H1 (cell line): ENCODE measurements around the gene DDX5. TPM values are rescaled to one million over a fixed set of nuclear protein-coding genes. Genes with fewer than 3 reads are reported as not detected.

Source experiments
- CTCF ChIA-PET: fragments of 300-600 bp; sonication (Branson Sonifier 250); formaldehyde crosslinking; loops from one replicate; lab custom pipeline; 2021; ENCODE audit not compliant: partially characterized antibody; lab: Charles Lee
- POLR2A ChIA-PET: fragments of 300-600 bp; sonication (Branson Sonifier 250); formaldehyde crosslinking; loops from one replicate; lab custom pipeline; 2021; ENCODE audit warnings: inconsistent platforms; ENCODE audit not compliant: partially characterized antibody; lab: Charles Lee
- DNase-seq, 2 experiments: peaks; one replicate each; pipeline versions ENCODE4 v3.0.0 to v3.0.0-alpha.2; 2010 to 2022; ENCODE audit warnings: low spot score in 2 of 2, low read depth in 1 of 2, mixed read lengths in 1 of 2
- FAIRE-seq: peaks from 2 replicates; lab custom pipeline; 2011; peaks lifted over from hg19 to GRCh38; lab: Jason Lieb, UNC
- H2AFZ ChIP-seq: 2 replicates; pipeline ENCODE4 v1.8.1; 2012; ENCODE audit warnings: low read length, inconsistent platforms
- H2AK5ac ChIP-seq: 2 replicates; pipeline ENCODE4 v1.6.1; 2013; ENCODE audit warnings: low read depth, low read length
- H2BK120ac ChIP-seq: replicated peaks from 2 replicates; pipeline ENCODE3; 2013; ENCODE audit warnings: low read depth, low read length, inconsistent platforms
- H2BK12ac ChIP-seq: 2 replicates; pipeline ENCODE4 v1.6.1; 2013; ENCODE audit warnings: low read depth, low read length
- H2BK15ac ChIP-seq: 2 replicates; pipeline ENCODE4 v1.6.1; 2013; ENCODE audit warnings: low read length
- H2BK20ac ChIP-seq: 2 replicates; pipeline ENCODE4 v1.6.1; 2013; ENCODE audit warnings: low read length
- H2BK5ac ChIP-seq: 2 replicates; pipeline ENCODE4 v1.6.1; 2013; ENCODE audit warnings: low read depth, low read length
- H3K14ac ChIP-seq: 2 replicates; pipeline ENCODE4 v1.6.1; 2013; ENCODE audit warnings: inconsistent platforms; ENCODE audit not compliant: insufficient read length
- H3K18ac ChIP-seq: 2 replicates; pipeline ENCODE4 v1.6.1; 2013; ENCODE audit warnings: low read length; ENCODE audit errors: extremely low read depth
- H3K23ac ChIP-seq: 2 replicates; pipeline ENCODE4 v1.6.1; 2013; ENCODE audit warnings: inconsistent platforms; ENCODE audit not compliant: insufficient read length
- H3K23me2 ChIP-seq: 2 replicates; pipeline ENCODE4 v1.6.1; 2013; ENCODE audit warnings: low read depth, low read length
- H3K27ac ChIP-seq: 2 replicates; pipeline ENCODE4 v1.6.1; 2011; ENCODE audit warnings: low read depth, low read length, inconsistent platforms
- H3K27me3 ChIP-seq, 4 experiments: replicated peaks in 1 of 4; 1 replicate in 1 of 4; 2 replicates in 3 of 4; pipeline versions ENCODE4 v1.6.1 to v1.8.1; 2011 to 2013; ENCODE audit warnings: low read length in 3 of 4, mild to moderate bottlenecking in 3 of 4, inconsistent platforms in 2 of 4, mixed read lengths in 2 of 4, moderate library complexity in 1 of 4; ENCODE audit not compliant: control insufficient read depth in 3 of 4, insufficient read depth in 3 of 4; ENCODE audit errors: extremely low read depth in 1 of 4
- H3K36me3 ChIP-seq, 4 experiments: 2 replicates each; pipeline versions ENCODE4 v1.6.1 to v1.8.1; 2011 to 2013; ENCODE audit warnings: mild to moderate bottlenecking in 4 of 4, low read length in 3 of 4, moderate library complexity in 2 of 4, control low read depth in 1 of 4, inconsistent platforms in 1 of 4; ENCODE audit not compliant: insufficient read depth in 4 of 4, control insufficient read depth in 2 of 4
- H3K4ac ChIP-seq: replicated peaks from 2 replicates; pipeline ENCODE3; 2013; ENCODE audit warnings: low read length, low read depth, mixed read lengths, inconsistent platforms; ENCODE audit not compliant: insufficient read length
- H3K4me1 ChIP-seq, 4 experiments: replicated peaks in 1 of 4; 1 replicate in 1 of 4; 2 replicates in 3 of 4; pipeline versions ENCODE4 v1.6.1 to v1.8.1; 2011 to 2013; ENCODE audit warnings: low read length in 3 of 4, inconsistent platforms in 2 of 4, mixed read lengths in 1 of 4; ENCODE audit not compliant: insufficient read depth in 4 of 4, control insufficient read depth in 3 of 4
- H3K4me2 ChIP-seq, 2 experiments: 2 replicates each; pipeline versions ENCODE4 v1.6.1 to v1.8.1; 2011 to 2013; ENCODE audit warnings: low read depth in 2 of 2, low read length in 2 of 2, control low read depth in 1 of 2, inconsistent platforms in 1 of 2, mild to moderate bottlenecking in 1 of 2; ENCODE audit not compliant: insufficient read depth in 1 of 2
- H3K4me3 ChIP-seq, 4 experiments: fragments of 200-600, 300-600 bp in 1 of 4; sonication (generic), shearing (Covaris generic), sonication (Bioruptor Twin) in 1 of 4; 2 replicates each; pipeline versions ENCODE4 v1.5.1 to v1.8.1; 2011 to 2016; ENCODE audit warnings: low read length in 4 of 4, low read depth in 3 of 4, control low read depth in 2 of 4, inconsistent platforms in 2 of 4, mild to moderate bottlenecking in 2 of 4, mixed read lengths in 1 of 4, moderate library complexity in 1 of 4; ENCODE audit not compliant: insufficient read depth in 2 of 4; ENCODE audit errors: extremely low read depth in 1 of 4
- H3K56ac ChIP-seq: replicated peaks from 2 replicates; pipeline ENCODE3; 2013; ENCODE audit warnings: low read depth, mild to moderate bottlenecking, mixed read lengths, low read length, inconsistent platforms; ENCODE audit not compliant: insufficient read length
- H3K79me1 ChIP-seq: 2 replicates; pipeline ENCODE4 v1.6.1; 2013; ENCODE audit warnings: low read depth, low read length, control low read depth
- H3K79me2 ChIP-seq, 2 experiments: 2 replicates each; pipeline versions ENCODE4 v1.6.1 to v1.8.1; 2012 to 2013; ENCODE audit warnings: low read length in 2 of 2, mild to moderate bottlenecking in 2 of 2, inconsistent platforms in 1 of 2; ENCODE audit not compliant: insufficient read depth in 2 of 2, control insufficient read depth in 1 of 2
- H3K9ac ChIP-seq, 4 experiments: replicated peaks in 1 of 4; 1 replicate in 1 of 4; 2 replicates in 3 of 4; pipeline versions ENCODE4 v1.6.1 to v1.8.1; 2011 to 2013; ENCODE audit warnings: low read depth in 3 of 4, low read length in 3 of 4, control low read depth in 2 of 4, mild to moderate bottlenecking in 2 of 4, moderate library complexity in 2 of 4, inconsistent platforms in 1 of 4; ENCODE audit errors: extremely low read depth in 1 of 4
- H3K9me3 ChIP-seq, 2 experiments: 2 replicates each; pipeline versions ENCODE4 v1.6.1 to v1.8.1; 2012 to 2013; ENCODE audit warnings: mild to moderate bottlenecking in 2 of 2, moderate library complexity in 2 of 2, control low read depth in 1 of 2, inconsistent platforms in 1 of 2, low read depth in 1 of 2, low read length in 1 of 2, mixed read lengths in 1 of 2; ENCODE audit not compliant: insufficient read depth in 2 of 2
- H4K20me1 ChIP-seq, 2 experiments: replicated peaks in 1 of 2; 2 replicates each; pipeline versions ENCODE3 to v1.8.1; 2011 to 2013; ENCODE audit warnings: inconsistent platforms in 2 of 2, low read length in 2 of 2, mild to moderate bottlenecking in 1 of 2; ENCODE audit not compliant: insufficient read depth in 2 of 2, control insufficient read depth in 1 of 2
- H4K5ac ChIP-seq: 2 replicates; pipeline ENCODE4 v1.6.1; 2013; ENCODE audit warnings: low read length, low read depth, mixed read lengths, inconsistent platforms; ENCODE audit not compliant: insufficient read length
- H4K8ac ChIP-seq: 2 replicates; pipeline ENCODE4 v1.8.0; 2013; ENCODE audit warnings: mild to moderate bottlenecking, moderate library complexity, low read length, inconsistent platforms; ENCODE audit not compliant: insufficient read depth; ENCODE audit errors: extremely low read depth
- H4K91ac ChIP-seq: replicated peaks from 2 replicates; pipeline ENCODE3; 2013; ENCODE audit warnings: low read length, mixed read lengths, inconsistent platforms; ENCODE audit not compliant: insufficient read length
- KDM4A ChIP-seq: IDR thresholded peaks from one replicate; pipeline ENCODE4 v1.7.1; 2012; ENCODE audit warnings: low read depth, mild to moderate bottlenecking, moderate library complexity, low read length, inconsistent platforms; ENCODE audit not compliant: severe bottlenecking
- MAX ChIP-seq: IDR thresholded peaks from 2 replicates; pipeline ENCODE4 v1.6.1; 2012; ENCODE audit warnings: inconsistent platforms
- POLR2A ChIP-seq, 2 experiments: IDR thresholded peaks; 1 replicate in 1 of 2; 2 replicates in 1 of 2; pipeline ENCODE4 v1.6.1; 2011; ENCODE audit warnings: low read depth in 2 of 2, low read length in 2 of 2, mild to moderate bottlenecking in 2 of 2; ENCODE audit errors: control extremely low read depth in 1 of 2
- RBBP5 ChIP-seq: IDR thresholded peaks from 2 replicates; pipeline ENCODE4 v1.7.1; 2012; ENCODE audit warnings: low read depth, mild to moderate bottlenecking, inconsistent platforms, low read length, moderate library complexity, borderline replicate concordance
- RNF2 ChIP-seq: fragments of 200-900, 300-1000 bp; sonication (generic); IDR thresholded peaks from 2 replicates; pipeline ENCODE4 v1.7.1; 2016; ENCODE audit warnings: borderline replicate concordance, low read depth, mild to moderate bottlenecking, antibody characterized with exemption, low read length; ENCODE audit not compliant: poor library complexity, severe bottlenecking; ENCODE audit errors: missing control alignments
- SIRT6 ChIP-seq: IDR thresholded peaks from one replicate; pipeline ENCODE4 v1.7.1; 2012; ENCODE audit warnings: low read length, inconsistent platforms
- SIX5 ChIP-seq: IDR thresholded peaks from 2 replicates; pipeline ENCODE4 v1.6.1; 2011; ENCODE audit warnings: mild to moderate bottlenecking, low read depth, low read length
- SP2 ChIP-seq: IDR thresholded peaks from 2 replicates; pipeline ENCODE4 v1.6.1; 2012; ENCODE audit warnings: mild to moderate bottlenecking, low read length, inconsistent platforms
- TBP ChIP-seq: IDR thresholded peaks from 2 replicates; pipeline ENCODE4 v1.6.1; 2011; ENCODE audit warnings: low read depth, low read length, improper control_type of control experiment
- USF2 ChIP-seq: IDR thresholded peaks from 2 replicates; pipeline ENCODE4 v1.6.1; 2011; ENCODE audit warnings: low read length, improper control_type of control experiment
- WGBS, 2 experiments: shearing (Covaris generic) in 1 of 2; methylation state at CpG; one replicate each; pipeline versions ENCODE4 v1.1.6 to v1.1.7; 2013 to 2015; ENCODE audit warnings: low lambda C conversion rate in 2 of 2, mixed read lengths in 2 of 2, inconsistent platforms in 1 of 2, low coverage in 1 of 2, missing lambda C conversion rate in 1 of 2; ENCODE audit not compliant: insufficient replicate concordance in 2 of 2, insufficient coverage in 1 of 2, insufficient read length in 1 of 2; ENCODE audit errors: extremely low coverage in 1 of 2, missing lambda C conversion rate in 1 of 2; 5-methylcytosine and 5-hydroxymethylcytosine counted together
- polyA plus RNA-seq, 7 experiments: library from polyadenylated mRNA; depleted of rRNA in 3 of 7; stranded (reverse) in 5 of 7; unstranded in 2 of 7; fragments of >200 nt in 5 of 7; fragments of 200-250 nt in 2 of 7; gene quantifications; 1 replicate in 5 of 7; 2 replicates in 1 of 7; 4 replicates in 1 of 7; pipeline versions ENCODE4 v1.2.1 to v1.2.3, GENCODE V29; 2011 to 2013; ENCODE audit warnings: missing spikeins in 2 of 7, mixed read lengths in 2 of 7
- total RNA-seq: library from RNA; stranded (reverse); fragmentation: NEBNext Ultra II Directional; extraction: Animal tissue kit (Norgen Biotek cat#: 25700); gene quantifications from 2 replicates; pipeline ENCODE4 v1.2.1, GENCODE V29; 2021

The DDX5 gene
- total and polyA plus RNA-seq, 2 of the 8 experiments (the other 6 are each of a cell fraction or from before 2014, with no cell fraction given), result 572 to 591 TPM

- no peak overlapping the region for H3K18ac ChIP-seq
- H3K23me2 ChIP-seq, result no peaks in the 10 kb centered on the region
- DNase-seq (no peak), FAIRE-seq (no peak)
- H2BK120ac ChIP-seq, result no peak overlapping the region
- H2AFZ ChIP-seq, result no peak overlapping the region
- H3K4me3 ChIP-seq, result no peak overlapping the region
- H3K9me3 ChIP-seq, result no peaks in the 10 kb centered on the region
- H3K27me3 ChIP-seq, result no peaks in the 10 kb centered on the region
- POLR2A ChIA-PET, result interaction anchor here (1.6 to 7.5 kb wide), 4 partner anchors 9 to 30 kb away, joined by 5 to 56 read pairs (median 28); partner anchors contain the start of genes CEP95, DDX5 and POLG2
- H3K79me2 ChIP-seq, result no peaks in the 10 kb centered on the region
- TF ChIP-seq SIX5, result no peak
- TF ChIP-seq RNF2, result no peak
- TF ChIP-seq USF2, result no peak
- no peak for TF ChIP-seq RBBP5
- no peak for TF ChIP-seq KDM4A
- no peak for TF ChIP-seq SP2
- no peak for TF ChIP-seq MAX
- no peak for TF ChIP-seq TBP
- no peak for TF ChIP-seq SIRT6
- no peak for TF ChIP-seq POLR2A (IDR thresholded peaks at IDR 0.05; ENCODE audit: control extremely low read depth in 1 of 2, low read depth in 2 of 2, low read length in 2 of 2)
- H2AK5ac ChIP-seq, result no peak overlapping the region
- no peak overlapping the region for H4K8ac ChIP-seq
- H4K5ac ChIP-seq, result no peak overlapping the region
- no peak overlapping the region for H2BK20ac ChIP-seq
- H3K4me2 ChIP-seq, result no peak overlapping the region
- no peak overlapping the region for H2BK15ac ChIP-seq
- no peak overlapping the region for H3K4ac ChIP-seq
- H2BK5ac ChIP-seq, result no peak overlapping the region
- H3K79me1 ChIP-seq, result no peaks in the 10 kb centered on the region
- no peak overlapping the region for H3K23ac ChIP-seq
- 92% methylated on average over 5 of the region's 5 CpGs; no CpG with 5 or more reads in 1 of the 2 experiments for WGBS, 2 experiments
- H3K36me3 ChIP-seq, result peaks cover 52 to 96% (median 85%) of the 10 kb centered on the region in 4 experiments
- no peaks in the 10 kb centered on the region for H3K4me1 ChIP-seq
- peaks cover 0 to 1% of the 10 kb centered on the region in 2 experiments for H4K20me1 ChIP-seq
- H3K27ac ChIP-seq, result no peak overlapping the region
- no peak overlapping the region for H3K9ac ChIP-seq
- H4K91ac ChIP-seq, result no peak overlapping the region
- CTCF ChIA-PET, result interaction anchor here (0.9 kb wide), 1 partner anchor 116 kb away, joined by 5 read pairs; no protein-coding TSS in a partner anchor
- H3K14ac ChIP-seq, result no peak overlapping the region
- no peak overlapping the region for H2BK12ac ChIP-seq
- no peak overlapping the region for H3K56ac ChIP-seq
These were observed 23.1 kb upstream of the DDX5 start for GRCh38 chr17:64529221-64529620.
